Left ventricle myocardium inferior (tissue), 1 donor: Measurements from ENCODE around the gene FKBP7. TPM values are rescaled to one million over a fixed set of nuclear protein-coding genes. Genes with fewer than 3 reads are reported as not detected.

Experiments
- DNase-seq: peaks from one replicate; pipeline ENCODE4 v3.0.0-alpha.2; 2020
- H3K27ac ChIP-seq: fragments of 200-600 bp; replicated peaks from 2 replicates; pipeline ENCODE4 v1.8.0; 2021
- H3K27me3 ChIP-seq: fragments of 200-600 bp; 2 replicates; pipeline ENCODE4 v1.8.0; 2021; ENCODE audit warnings: low read depth
- H3K36me3 ChIP-seq: fragments of 200-600 bp; 2 replicates; pipeline ENCODE4 v1.8.0; 2021
- H3K4me1 ChIP-seq: fragments of 200-600 bp; 2 replicates; pipeline ENCODE4 v1.8.0; 2021
- H3K4me3 ChIP-seq: fragments of 200-600 bp; 2 replicates; pipeline ENCODE4 v1.8.0; 2021; ENCODE audit warnings: mild to moderate bottlenecking, moderate library complexity
- H3K9me3 ChIP-seq: fragments of 200-600 bp; replicated peaks from 2 replicates; pipeline ENCODE4 v1.8.0; 2021
- CTCF ChIP-seq: fragments of 200-600 bp; IDR thresholded peaks from 2 replicates; pipeline ENCODE4 v1.8.0; 2021; ENCODE audit warnings: antibody characterized with exemption, mild to moderate bottlenecking, borderline replicate concordance
- intact Hi-C: fragments of 100-400 bp; cut with micrococcal nuclease; formaldehyde crosslinking; loops from one replicate; pipeline ENCODE4 v1.11.0; 2022
- total RNA-seq: library from RNA; stranded (reverse); fragmentation: NEBNext Ultra II Directional; extraction: Animal tissue kit (Norgen Biotek cat#: 25700); gene quantifications from one replicate; pipeline ENCODE4 v1.2.1, GENCODE V29; 2021
- donor health status: DM: no; HTN: yes; CAD: no; lungs with severe emphysema.

Gene FKBP7
- total RNA-seq, 1 donor from 2014 or later = 10.8 TPM

DNA sequence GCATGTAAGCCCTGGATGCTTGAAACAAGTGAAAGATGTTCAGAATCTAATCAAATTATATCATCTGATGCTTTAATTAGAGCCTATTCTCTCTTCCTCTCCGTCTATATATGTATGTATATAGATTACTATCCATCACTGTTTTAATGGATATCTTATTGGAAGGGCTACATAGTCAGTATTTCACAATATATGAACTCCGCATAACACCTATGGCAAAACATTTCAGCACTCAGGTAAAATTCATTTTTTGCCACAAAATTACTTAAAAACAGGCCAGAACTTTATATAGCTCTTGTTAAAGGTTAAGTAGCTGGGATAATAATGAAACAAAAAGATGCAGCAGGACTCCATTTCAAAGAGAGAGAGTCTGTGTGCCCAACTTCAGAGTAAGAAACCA is 26.1 kb downstream of the FKBP7 start:
- no peak for TF ChIP-seq CTCF
- H3K27ac ChIP-seq = no peak overlapping the region
- peaks cover 9% of the 10 kb centered on the region for H3K36me3 ChIP-seq
- H3K9me3 ChIP-seq = no peaks in the 10 kb centered on the region
- no peak for DNase-seq
- H3K27me3 ChIP-seq = no peaks in the 10 kb centered on the region
- intact Hi-C loops = no loop called here
- peak overlapping the region; percentile 91 for H3K4me3 ChIP-seq
- peaks cover 44% of the 10 kb centered on the region for H3K4me1 ChIP-seq

DNA sequence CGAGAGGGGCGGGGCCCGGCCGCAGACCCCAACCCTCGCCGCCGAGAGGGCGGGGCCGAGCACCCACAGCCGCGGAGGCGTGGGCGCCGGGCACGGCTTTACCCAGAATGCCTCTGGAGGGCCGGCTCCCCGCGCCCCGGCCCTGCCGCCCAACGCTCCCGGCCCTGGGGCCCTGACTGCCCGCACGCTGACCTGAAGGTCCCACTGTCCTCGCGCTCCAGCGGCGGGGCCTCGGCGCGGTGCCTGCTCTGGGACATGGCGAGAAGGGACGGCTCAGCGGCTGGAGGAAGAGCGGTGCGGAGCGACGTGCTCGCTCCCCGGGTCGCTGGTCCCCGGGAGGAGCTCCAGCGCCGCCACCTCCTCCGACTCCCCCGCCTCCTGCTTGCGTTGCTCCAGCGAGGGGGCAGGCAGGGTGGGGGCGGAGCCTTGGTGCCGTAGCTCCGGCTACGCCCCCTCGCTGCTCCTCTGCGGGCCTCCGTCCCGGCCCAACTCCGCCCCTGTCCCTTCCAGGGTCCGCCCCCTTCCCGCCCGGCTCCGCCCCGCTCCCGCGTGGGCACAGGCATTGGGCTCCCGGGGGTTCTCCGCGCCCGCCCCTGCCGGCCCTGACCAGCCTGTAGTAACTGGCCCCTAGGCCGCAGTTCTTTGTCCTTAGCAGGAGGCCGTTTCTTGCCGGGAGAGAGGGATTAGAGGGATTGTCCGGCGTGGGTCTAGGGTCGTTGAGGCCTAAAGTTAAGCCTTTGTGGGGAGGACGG is 27.4 kb downstream of the FKBP7 start, which contains the start of the genes PJVK and PRKRA:
TSS of gene PJVK (plus strand) at position 605 of the 752 bp plus-strand sequence. CDS start 2,032 bp downstream, outside the sequence.
TSS of gene PRKRA (minus strand) at position 402 of the 752 bp plus-strand sequence. CDS start at position 257, 145 bp downstream.
- no peaks in the 10 kb centered on the region for H3K9me3 ChIP-seq
- TF ChIP-seq CTCF = peak; percentile 26
- peak within 1 kb of the TSS; percentile 99 for H3K27ac ChIP-seq
- intact Hi-C loops = no loop called here
- H3K36me3 ChIP-seq = peaks cover 15% of the 10 kb centered on the region
- H3K4me3 ChIP-seq = peak within 1 kb of the TSS; percentile 91
- DNase-seq = peak; percentile 97
- peaks cover 44% of the 10 kb centered on the region for H3K4me1 ChIP-seq
- no peaks in the 10 kb centered on the region for H3K27me3 ChIP-seq

DNA sequence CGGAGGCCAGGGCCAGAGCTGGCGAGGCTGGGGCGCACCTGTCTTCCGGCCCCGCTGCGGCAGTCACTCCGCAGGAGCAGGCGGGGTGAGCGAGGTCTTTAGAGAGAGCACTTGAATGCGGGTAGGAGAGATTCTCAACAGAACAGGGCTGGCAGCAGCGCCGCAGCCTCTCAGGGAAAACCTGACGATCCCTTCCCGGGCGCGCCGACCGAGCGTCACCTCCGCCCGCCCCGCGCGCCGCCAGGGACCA is 28.0 kb downstream of the FKBP7 start:
- Histone ChIP-seq H3K4me3 (peak overlapping the region; percentile 91), H3K4me1 (peaks cover 44% of the 10 kb centered on the region), H3K27me3 (no peaks in the 10 kb centered on the region), H3K36me3 (peaks cover 20% of the 10 kb centered on the region), H3K9me3 (no peaks in the 10 kb centered on the region), H3K27ac (peak overlapping the region; percentile 99)
- no peak for DNase-seq
- TF ChIP-seq CTCF = no peak
- intact Hi-C loops = no loop called here

DNA sequence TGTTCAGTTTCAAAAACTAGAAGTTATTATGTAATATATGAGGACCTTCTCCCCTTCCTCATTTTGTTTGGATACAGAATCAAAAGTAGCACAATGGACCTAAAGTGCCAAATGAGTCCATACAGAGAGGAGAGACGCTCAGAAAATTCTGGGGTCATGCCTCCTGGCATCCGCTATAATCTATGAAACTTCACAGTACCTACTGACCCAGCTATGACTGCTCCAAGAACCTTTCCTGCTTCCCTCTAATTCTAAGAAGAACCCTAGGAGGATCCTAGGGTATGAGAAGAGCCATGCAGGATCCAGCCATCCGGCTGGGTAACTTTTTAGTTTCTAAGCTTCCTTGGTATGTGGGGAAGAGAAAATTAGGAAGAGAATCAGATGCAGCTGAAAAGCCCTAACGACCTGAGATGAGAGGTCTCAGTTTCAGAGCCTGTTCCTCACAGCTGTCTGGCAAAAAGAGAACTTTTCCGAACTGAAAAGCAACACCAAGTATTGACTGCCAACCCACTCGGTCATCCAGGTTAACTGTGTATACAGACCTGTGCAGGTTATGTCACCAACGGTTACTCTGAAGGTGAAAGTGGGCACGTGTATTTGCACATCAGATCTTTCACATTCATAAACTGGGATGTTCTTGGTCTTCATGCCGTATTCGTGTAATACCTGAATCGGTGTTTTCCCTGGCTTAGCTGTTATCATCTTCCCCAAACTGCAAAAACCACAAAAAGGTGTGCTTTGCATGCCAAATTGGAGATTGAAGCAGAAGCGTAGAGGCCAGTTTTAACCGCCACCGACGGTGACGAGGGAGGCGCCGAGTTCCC is 28.5 kb downstream of the FKBP7 start:
- H3K36me3 ChIP-seq = peaks cover 25% of the 10 kb centered on the region
- no peak for DNase-seq
- intact Hi-C loops = no loop called here
- H3K27ac ChIP-seq = peak overlapping the region; percentile 99
- no peaks in the 10 kb centered on the region for H3K27me3 ChIP-seq
- H3K9me3 ChIP-seq = no peaks in the 10 kb centered on the region
- peak overlapping the region; percentile 91 for H3K4me3 ChIP-seq
- peaks cover 44% of the 10 kb centered on the region for H3K4me1 ChIP-seq
- no peak for TF ChIP-seq CTCF

GRCh38 chr2:178448968-178449661 is 29.3 kb downstream of the FKBP7 start:
- Histone ChIP-seq H3K27ac (peak overlapping the region; percentile 99), H3K4me1 (peaks cover 44% of the 10 kb centered on the region), H3K4me3 (peak overlapping the region; percentile 91), H3K36me3 (peaks cover 33% of the 10 kb centered on the region), H3K27me3 (no peaks in the 10 kb centered on the region), H3K9me3 (no peaks in the 10 kb centered on the region)
- intact Hi-C loops = no loop called here
- DNase-seq = no peak
- no peak for TF ChIP-seq CTCF
